Stimulated activated effector memory CD8-positive, alpha-beta T cell treated with anti-CD3 and anti-CD28 coated beads, Interleukin-12 subunit alpha, Interleukin-12 subunit beta, amount 100 ng/mL, for 72 hours (primary cell): Measurements from ENCODE around the gene PXDN.
A peak's percentile ranks its signal among the peaks of the same experiment; 100 is the strongest.

ENCODE experiments used
- ATAC-seq: fragments of 150-1000 bp; cut with Tn5 transposase; 2 replicates; pipeline ENCODE4 v1.10.0; 2021
- DNase-seq, 2 donors: peaks; one replicate each; pipeline ENCODE4 v3.0.0; 2021 to 2022; ENCODE audit warnings: low spot score in 2 of 2
- H3K27ac Mint-ChIP-seq: one replicate; pipeline ENCODE4 v1.8.0; 2022; ENCODE audit warnings: mild to moderate bottlenecking, mixed read lengths
- H3K36me3 Mint-ChIP-seq: one replicate; pipeline ENCODE4 v1.8.0; 2022; ENCODE audit warnings: mild to moderate bottlenecking, mixed read lengths
- H3K4me1 Mint-ChIP-seq: one replicate; pipeline ENCODE4 v1.8.0; 2022; ENCODE audit warnings: mixed read lengths
- H3K4me3 Mint-ChIP-seq: one replicate; pipeline ENCODE4 v1.8.0; 2022; ENCODE audit warnings: mild to moderate bottlenecking, mixed read lengths
- H3K9me3 Mint-ChIP-seq: one replicate; pipeline ENCODE4 v1.8.0; 2022; ENCODE audit warnings: mixed read lengths

PXDN gene

GRCh38 chr2:1673160-1673944 lies 71.0 kb downstream of the PXDN start:
- Mint-ChIP-seq H3K4me3 (no peak overlapping the region), H3K27ac (no peak overlapping the region), H3K36me3 (no peaks in the 10 kb centered on the region), H3K9me3 (peaks cover 4% of the 10 kb centered on the region), H3K4me1 (no peaks in the 10 kb centered on the region)
- no peak for ATAC-seq
- DNase-seq = no peak

GRCh38 chr2:1672738-1673137 lies 71.6 kb downstream of the PXDN start:
- Mint-ChIP-seq H3K9me3 (no peaks in the 10 kb centered on the region), H3K4me3 (no peak overlapping the region), H3K36me3 (no peaks in the 10 kb centered on the region), H3K4me1 (no peaks in the 10 kb centered on the region), H3K27ac (no peak overlapping the region)
- no peak for DNase-seq
- no peak for ATAC-seq

DNA sequence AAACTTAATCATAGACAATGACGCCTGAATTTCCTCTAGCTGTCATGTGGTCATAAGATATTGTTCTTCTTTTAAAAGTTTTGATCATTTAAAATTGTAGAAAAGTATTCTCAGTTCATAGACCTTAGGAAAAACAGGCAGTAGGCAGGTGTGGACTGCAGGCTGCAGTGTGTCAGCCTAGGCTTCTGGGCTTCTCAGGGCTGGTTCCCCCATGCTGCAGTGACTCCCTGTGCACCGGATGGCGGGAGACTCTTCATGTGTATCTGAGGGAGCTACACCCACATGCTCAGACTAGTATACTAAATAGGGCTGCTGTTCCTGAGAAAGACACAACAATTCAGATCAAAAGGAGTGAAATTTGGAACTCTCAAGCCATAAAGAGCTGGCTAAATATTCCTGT lies 72.4 kb downstream of the PXDN start:
- ATAC-seq (no peak), DNase-seq (no peak)
- Mint-ChIP-seq H3K9me3 (no peaks in the 10 kb centered on the region), H3K27ac (no peak overlapping the region), H3K4me1 (no peaks in the 10 kb centered on the region), H3K4me3 (no peak overlapping the region), H3K36me3 (no peaks in the 10 kb centered on the region)

DNA sequence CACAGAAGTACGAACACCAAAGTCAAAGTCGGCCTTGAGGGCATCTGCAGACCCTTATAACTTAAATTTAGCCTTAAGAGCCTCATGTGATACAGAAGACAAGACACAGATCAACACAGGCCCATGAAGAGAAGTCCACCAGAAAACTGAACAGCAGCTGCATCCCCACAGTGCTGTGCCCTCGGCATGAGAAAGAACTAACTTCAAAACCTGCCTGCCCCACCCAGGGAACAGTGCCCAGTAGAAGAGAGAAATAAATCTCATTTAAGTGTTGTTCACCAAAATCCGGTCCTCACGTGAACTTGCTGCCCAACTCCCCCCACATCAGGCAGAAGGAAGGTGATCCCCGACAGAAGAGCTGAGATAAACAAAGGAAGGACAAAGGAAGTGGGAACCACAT lies 73.7 kb downstream of the PXDN start:
- ATAC-seq = no peak
- DNase-seq = no peak
- Mint-ChIP-seq H3K4me1 (no peaks in the 10 kb centered on the region), H3K36me3 (no peaks in the 10 kb centered on the region), H3K27ac (no peak overlapping the region), H3K9me3 (no peaks in the 10 kb centered on the region), H3K4me3 (no peak overlapping the region)

DNA sequence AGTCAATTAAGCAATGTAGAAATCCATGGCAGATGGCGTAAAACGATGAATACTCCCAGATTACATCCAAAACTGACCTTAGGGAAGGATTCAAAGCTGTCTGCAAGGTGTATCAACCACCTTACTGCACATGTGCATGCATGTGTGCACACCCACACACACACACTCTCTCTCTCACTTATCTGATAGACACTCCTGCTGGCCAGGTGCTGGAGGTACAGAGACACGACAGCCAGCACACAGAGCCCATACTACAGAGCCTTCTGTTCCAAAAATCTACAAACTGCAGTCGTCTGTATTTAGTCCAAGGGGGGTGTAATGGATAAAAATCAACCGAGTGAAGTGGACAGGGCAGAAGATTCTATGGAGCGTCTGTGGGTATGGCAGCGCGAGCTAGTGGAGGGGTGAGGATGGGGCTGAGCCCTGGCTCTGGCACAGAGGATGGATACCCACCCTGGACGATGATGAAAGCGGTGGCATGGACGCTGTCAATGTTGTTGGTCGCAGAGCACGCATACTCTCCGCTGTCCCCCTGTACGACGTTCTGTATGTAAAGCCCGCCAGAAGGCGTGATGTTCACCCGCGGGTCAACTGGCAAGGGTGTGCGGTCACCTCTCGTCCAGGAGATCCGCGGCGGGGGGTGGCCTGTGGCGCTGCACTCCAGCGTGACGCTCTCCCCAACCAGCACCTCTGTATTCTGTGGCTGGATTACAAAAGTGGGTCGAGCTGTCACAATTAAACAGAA lies 78.4 kb downstream of the PXDN start:
- no peak for ATAC-seq
- no peak overlapping the region for H3K27ac Mint-ChIP-seq
- no peaks in the 10 kb centered on the region for H3K4me1 Mint-ChIP-seq
- no peak overlapping the region for H3K4me3 Mint-ChIP-seq
- H3K9me3 Mint-ChIP-seq = no peaks in the 10 kb centered on the region
- H3K36me3 Mint-ChIP-seq = no peaks in the 10 kb centered on the region
- DNase-seq = no peak

GRCh38 chr2:1664698-1665097 lies 79.6 kb downstream of the PXDN start:
- Mint-ChIP-seq H3K9me3 (no peaks in the 10 kb centered on the region), H3K4me3 (no peak overlapping the region), H3K36me3 (no peaks in the 10 kb centered on the region), H3K27ac (no peak overlapping the region), H3K4me1 (no peaks in the 10 kb centered on the region)
- ATAC-seq = no peak
- no peak for DNase-seq

DNA sequence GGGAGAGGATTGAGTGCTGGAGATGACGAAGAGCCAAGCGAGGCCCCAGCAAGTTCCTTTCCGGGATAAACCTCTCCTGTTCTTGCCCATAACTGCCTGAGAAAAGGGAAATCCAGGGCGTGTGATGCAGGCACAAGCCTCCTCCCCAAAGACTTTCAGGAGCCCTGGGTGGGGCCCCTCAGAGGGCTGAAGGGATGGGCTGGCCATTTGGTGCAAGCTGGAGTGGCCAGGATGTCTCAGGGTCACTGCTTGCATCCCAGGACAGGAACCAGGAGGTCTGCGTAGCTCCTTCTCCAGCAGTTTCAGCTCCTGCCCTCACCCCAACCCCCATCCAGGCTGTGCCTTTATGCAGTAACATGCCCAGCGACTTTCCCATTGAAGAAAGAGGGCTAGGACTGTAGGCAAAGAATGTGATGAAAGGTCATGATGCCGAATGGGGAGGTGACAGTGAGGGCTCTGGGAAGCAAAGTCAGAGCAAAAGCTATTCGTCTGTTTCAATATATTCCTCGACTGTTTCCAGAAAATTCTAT lies 80.2 kb downstream of the PXDN start:
- DNase-seq (no peak), ATAC-seq (no peak)
- no peaks in the 10 kb centered on the region for H3K9me3 Mint-ChIP-seq
- no peak overlapping the region for H3K4me3 Mint-ChIP-seq
- no peak overlapping the region for H3K27ac Mint-ChIP-seq
- H3K4me1 Mint-ChIP-seq = no peaks in the 10 kb centered on the region
- H3K36me3 Mint-ChIP-seq = no peaks in the 10 kb centered on the region

DNA sequence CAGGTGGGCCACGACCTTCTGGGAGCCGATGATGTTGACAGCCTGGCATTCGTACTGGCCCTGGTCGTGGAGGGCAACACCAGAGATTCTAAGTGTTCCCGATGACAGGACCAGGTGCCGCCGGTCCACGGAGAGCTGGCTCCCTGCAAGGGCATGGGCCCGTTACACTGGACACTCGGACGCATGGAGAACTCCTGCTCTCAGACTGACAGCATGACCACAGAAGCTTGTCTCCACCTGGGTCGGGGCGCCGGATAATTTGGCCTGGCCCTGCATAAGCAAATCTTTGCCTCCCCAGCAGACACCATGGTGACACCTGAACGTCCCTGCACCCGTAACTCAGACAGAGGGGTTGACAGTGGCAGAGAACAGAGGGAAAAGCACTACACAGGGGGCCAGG lies 80.7 kb downstream of the PXDN start:
- H3K9me3 Mint-ChIP-seq = no peaks in the 10 kb centered on the region
- ATAC-seq (peak; percentile 19), DNase-seq (no peak)
- H3K4me3 Mint-ChIP-seq = no peak overlapping the region
- no peak overlapping the region for H3K27ac Mint-ChIP-seq
- H3K4me1 Mint-ChIP-seq = no peaks in the 10 kb centered on the region
- H3K36me3 Mint-ChIP-seq = no peaks in the 10 kb centered on the region

DNA sequence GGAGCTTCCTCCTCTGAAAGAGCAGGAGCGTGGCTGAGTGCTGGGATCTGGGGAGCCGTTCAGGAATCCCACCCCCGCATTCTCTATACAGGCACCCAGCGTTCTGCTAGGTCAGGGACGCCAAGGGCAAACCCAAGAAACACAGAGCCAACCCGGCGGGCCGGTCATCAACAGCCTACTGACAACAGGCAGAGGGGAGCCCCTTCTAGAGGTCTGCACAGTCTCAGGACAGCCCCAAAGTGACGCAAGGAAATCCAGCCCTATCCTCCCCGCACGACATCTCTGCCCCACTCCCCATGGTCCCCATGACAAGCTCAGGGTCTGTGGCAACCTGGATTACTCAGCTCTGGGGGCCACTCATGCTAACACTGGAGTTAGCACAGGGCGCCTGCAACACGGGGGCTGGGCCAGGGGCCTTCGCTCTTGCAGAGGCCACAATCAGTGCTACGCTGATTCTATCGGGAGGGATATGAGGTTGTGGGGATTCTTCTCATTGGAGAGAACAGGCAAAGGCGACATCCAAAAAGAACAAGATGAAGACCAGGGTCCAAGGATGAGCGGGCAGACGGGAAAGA lies 81.6 kb downstream of the PXDN start:
- no peak for ATAC-seq
- no peaks in the 10 kb centered on the region for H3K9me3 Mint-ChIP-seq
- no peak overlapping the region for H3K27ac Mint-ChIP-seq
- no peaks in the 10 kb centered on the region for H3K4me1 Mint-ChIP-seq
- no peaks in the 10 kb centered on the region for H3K36me3 Mint-ChIP-seq
- H3K4me3 Mint-ChIP-seq = no peak overlapping the region
- no peak for DNase-seq

GRCh38 chr2:1661891-1662605 lies 82.3 kb downstream of the PXDN start:
- Mint-ChIP-seq H3K36me3 (no peaks in the 10 kb centered on the region), H3K9me3 (no peaks in the 10 kb centered on the region), H3K4me3 (no peak overlapping the region), H3K4me1 (no peaks in the 10 kb centered on the region), H3K27ac (no peak overlapping the region)
- ATAC-seq = no peak
- no peak for DNase-seq

DNA sequence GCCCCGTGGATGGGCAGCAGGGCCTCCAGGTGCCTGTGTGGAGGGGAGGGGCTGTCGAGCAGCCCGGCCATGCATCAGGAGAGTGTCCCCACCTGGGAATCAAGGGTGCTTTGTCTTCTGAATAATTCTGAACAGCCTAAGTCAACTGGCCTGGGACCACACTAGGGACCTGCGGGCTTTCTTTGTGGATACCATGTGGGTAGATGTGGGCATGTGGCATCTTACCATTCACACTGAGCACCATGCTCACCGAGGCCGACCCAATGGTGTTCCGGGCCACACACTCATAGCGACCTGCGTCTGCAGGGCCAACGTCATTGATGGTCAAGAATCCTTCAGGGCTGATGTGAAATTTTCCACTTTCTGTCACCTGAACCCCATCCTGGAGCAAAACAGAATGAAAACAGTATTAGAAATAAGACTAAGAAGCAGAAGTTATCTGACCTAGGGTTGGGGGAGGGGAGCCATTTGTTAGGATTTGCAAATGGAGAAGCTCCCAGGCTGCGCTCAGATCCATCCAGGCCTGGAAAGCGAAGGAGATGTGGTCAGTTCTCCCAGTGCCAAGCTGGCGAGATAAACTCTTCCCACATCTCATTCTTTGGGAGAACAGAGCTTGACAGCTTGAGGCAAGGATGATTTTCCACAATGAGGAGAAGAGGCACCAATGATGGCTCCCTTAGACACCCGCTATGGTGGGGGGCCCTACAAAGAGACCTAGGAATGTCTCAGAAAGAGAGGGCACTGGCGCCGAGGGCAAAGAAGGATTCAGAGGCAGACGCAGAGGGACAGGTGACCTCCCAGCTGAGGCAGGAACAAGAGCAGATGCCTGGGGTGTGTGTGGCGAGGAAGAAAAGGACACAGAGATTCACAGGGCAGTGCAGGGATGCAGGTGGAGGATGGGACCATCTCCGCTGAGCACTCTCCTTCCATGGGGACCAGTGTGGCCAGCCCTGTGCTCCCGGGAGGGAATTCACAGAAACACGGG lies 83.4 kb downstream of the PXDN start:
- Mint-ChIP-seq H3K9me3 (no peaks in the 10 kb centered on the region), H3K4me3 (no peak overlapping the region), H3K4me1 (no peaks in the 10 kb centered on the region), H3K36me3 (no peaks in the 10 kb centered on the region), H3K27ac (no peak overlapping the region)
- no peak for DNase-seq
- no peak for ATAC-seq

GRCh38 chr2:1659951-1660565 lies 84.3 kb downstream of the PXDN start:
- DNase-seq = no peak
- ATAC-seq = no peak
- no peaks in the 10 kb centered on the region for H3K9me3 Mint-ChIP-seq
- no peak overlapping the region for H3K4me3 Mint-ChIP-seq
- H3K4me1 Mint-ChIP-seq = no peaks in the 10 kb centered on the region
- no peaks in the 10 kb centered on the region for H3K36me3 Mint-ChIP-seq
- H3K27ac Mint-ChIP-seq = no peak overlapping the region

DNA sequence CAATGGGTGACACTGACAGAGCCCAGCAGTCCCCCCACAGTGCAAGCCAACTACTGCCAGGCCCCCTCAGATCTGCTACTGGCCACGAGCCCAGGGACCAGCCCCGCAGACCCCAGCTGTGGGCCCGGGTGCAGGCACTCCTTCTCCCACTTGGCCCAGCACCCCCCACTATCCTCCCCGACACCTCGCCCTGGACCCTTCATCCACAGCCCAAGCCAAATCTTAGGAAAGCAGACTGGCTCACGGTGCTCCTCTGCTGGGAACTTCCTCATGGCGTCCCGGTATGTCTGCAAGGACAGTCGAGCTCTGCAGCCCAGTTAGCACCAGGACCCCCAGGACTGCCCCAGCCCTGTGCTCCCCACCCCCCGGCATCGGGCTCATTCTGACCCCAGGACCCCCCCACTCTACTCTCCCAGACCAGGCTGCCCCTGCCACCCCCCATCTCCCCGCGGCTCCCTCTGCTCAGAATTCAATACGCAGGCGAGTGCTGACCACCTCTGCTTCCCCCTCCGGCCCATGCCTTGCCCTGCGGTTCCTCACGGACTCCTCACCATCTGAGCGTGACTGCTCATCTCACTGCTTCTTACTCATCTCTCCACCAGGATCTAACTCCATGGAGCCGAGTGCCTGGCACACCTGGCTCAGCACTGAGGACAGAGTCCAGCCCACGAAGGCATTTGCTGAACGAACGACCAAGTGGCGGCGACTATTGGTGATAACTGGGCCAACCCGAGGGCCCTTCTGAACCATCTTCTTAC lies 85.7 kb downstream of the PXDN start:
- H3K4me3 Mint-ChIP-seq = no peak overlapping the region
- no peak overlapping the region for H3K27ac Mint-ChIP-seq
- no peak for DNase-seq
- H3K4me1 Mint-ChIP-seq = no peaks in the 10 kb centered on the region
- ATAC-seq = no peak
- H3K36me3 Mint-ChIP-seq = no peaks in the 10 kb centered on the region
- H3K9me3 Mint-ChIP-seq = no peaks in the 10 kb centered on the region
